Tibial artery (tissue), 4 donors: ENCODE measurements around the gene ANXA10.

ENCODE experiments used
- DNase-seq, 2 donors: peaks; one replicate each; pipeline ENCODE4 v3.0.0-alpha.2; 2019
- H3K27ac ChIP-seq, 2 donors: fragments of 200-600 bp; sonication (generic) in 1 of 2; 1 replicate in 1 of 2; 2 replicates in 1 of 2; pipeline ENCODE4 v1.5.1; 2018 to 2019; ENCODE audit warnings: mild to moderate bottlenecking in 1 of 2
- H3K27me3 ChIP-seq, 2 donors: fragments of 200-600 bp; sonication (generic) in 1 of 2; one replicate each; pipeline versions ENCODE4 v1.5.1 to v1.6.0; 2016 to 2019
- H3K36me3 ChIP-seq, 3 donors: fragments of 200-600 bp; sonication (generic) in 2 of 3; one replicate each; pipeline ENCODE4 v1.5.1; 2016 to 2019; ENCODE audit warnings: mild to moderate bottlenecking in 2 of 3
- H3K4me1 ChIP-seq, 4 donors: fragments of 200-600 bp; sonication (generic) in 2 of 4; 1 replicate in 3 of 4; 2 replicates in 1 of 4; pipeline ENCODE4 v1.5.1; 2016 to 2019
- H3K4me3 ChIP-seq, 2 donors: fragments of 200-600 bp; sonication (generic) in 1 of 2; 1 replicate in 1 of 2; 2 replicates in 1 of 2; pipeline ENCODE4 v1.5.1; 2018 to 2019; ENCODE audit warnings: mild to moderate bottlenecking in 2 of 2
- H3K9me3 ChIP-seq, 3 donors: fragments of 200-600 bp; sonication (generic) in 1 of 3; one replicate each; pipeline ENCODE4 v1.5.1; 2016 to 2019
- intact Hi-C: fragments of 100-400 bp; cut with DNase I; formaldehyde crosslinking; loops from one replicate; pipeline ENCODE4 v1.15.0; 2023; ENCODE audit warnings: low total_unique reads
- TF ChIP-seq, protein P1 (sequence below), 2 experiments: fragments of 200-600 bp in 1 of 2; fragments of 450-650 bp in 1 of 2; IDR thresholded peaks; one replicate each; pipeline ENCODE4 v1.5.1; 2017 to 2019; ENCODE audit warnings: antibody characterized with exemption in 2 of 2, mild to moderate bottlenecking in 1 of 2, moderate library complexity in 1 of 2

ANXA10 gene

DNA sequence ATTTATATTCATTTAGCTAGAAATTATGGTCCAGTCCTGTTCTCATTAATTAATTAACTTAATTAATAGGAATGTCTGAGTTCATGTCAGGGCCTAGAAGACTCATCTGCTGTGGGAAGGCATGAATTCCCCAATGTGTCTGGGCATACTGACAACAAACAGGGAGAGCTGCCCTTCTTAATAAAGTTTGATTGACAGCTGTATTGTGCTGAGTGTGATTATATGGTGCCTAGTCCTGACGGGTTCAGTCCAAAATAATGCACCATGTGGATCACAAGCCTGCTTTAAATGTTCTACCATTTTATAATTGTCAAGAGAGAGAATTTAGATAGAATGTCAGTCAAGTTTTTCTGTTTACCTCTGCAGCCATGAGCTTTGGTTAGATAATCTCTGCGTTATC is 34.6 kb downstream of the ANXA10 start:
- no peaks in the 10 kb centered on the region for H3K9me3 ChIP-seq
- H3K36me3 ChIP-seq = no peaks in the 10 kb centered on the region
- intact Hi-C loops = no loop called here
- DNase-seq = no peak
- H3K4me1 ChIP-seq = no peaks in the 10 kb centered on the region
- H3K27me3 ChIP-seq = no peaks in the 10 kb centered on the region
- H3K27ac ChIP-seq = no peak overlapping the region
- H3K4me3 ChIP-seq = no peak overlapping the region
- TF ChIP-seq, protein P1, sequence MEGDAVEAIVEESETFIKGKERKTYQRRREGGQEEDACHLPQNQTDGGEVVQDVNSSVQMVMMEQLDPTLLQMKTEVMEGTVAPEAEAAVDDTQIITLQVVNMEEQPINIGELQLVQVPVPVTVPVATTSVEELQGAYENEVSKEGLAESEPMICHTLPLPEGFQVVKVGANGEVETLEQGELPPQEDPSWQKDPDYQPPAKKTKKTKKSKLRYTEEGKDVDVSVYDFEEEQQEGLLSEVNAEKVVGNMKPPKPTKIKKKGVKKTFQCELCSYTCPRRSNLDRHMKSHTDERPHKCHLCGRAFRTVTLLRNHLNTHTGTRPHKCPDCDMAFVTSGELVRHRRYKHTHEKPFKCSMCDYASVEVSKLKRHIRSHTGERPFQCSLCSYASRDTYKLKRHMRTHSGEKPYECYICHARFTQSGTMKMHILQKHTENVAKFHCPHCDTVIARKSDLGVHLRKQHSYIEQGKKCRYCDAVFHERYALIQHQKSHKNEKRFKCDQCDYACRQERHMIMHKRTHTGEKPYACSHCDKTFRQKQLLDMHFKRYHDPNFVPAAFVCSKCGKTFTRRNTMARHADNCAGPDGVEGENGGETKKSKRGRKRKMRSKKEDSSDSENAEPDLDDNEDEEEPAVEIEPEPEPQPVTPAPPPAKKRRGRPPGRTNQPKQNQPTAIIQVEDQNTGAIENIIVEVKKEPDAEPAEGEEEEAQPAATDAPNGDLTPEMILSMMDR (IDR thresholded peaks at IDR 0.05) = no peak

DNA sequence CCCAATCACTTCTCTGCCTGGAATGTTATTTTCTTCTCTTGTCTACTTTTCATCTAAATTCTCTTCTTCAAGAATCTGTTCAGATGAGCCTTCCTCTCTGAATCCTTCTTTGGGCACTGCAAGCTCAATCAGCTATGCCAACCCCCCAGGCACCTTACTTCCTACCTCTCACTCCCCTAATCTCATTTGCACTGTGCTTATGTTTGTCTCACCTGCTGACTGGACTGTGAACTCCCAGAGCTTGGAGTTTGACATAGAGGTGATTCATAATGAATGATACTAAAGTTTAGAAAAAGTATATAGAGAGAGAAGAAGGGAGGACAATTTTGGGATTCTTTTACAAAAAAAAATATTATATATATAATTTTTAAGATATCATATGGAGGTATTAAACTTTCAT is 36.3 kb downstream of the ANXA10 start:
- no peak overlapping the region for H3K27ac ChIP-seq
- DNase-seq = no peak
- TF ChIP-seq, protein P1 (IDR thresholded peaks at IDR 0.05) = no peak
- H3K27me3 ChIP-seq = no peaks in the 10 kb centered on the region
- H3K4me3 ChIP-seq = no peak overlapping the region
- no peaks in the 10 kb centered on the region for H3K9me3 ChIP-seq
- no peaks in the 10 kb centered on the region for H3K4me1 ChIP-seq
- no peaks in the 10 kb centered on the region for H3K36me3 ChIP-seq
- intact Hi-C loops = no loop called here

DNA sequence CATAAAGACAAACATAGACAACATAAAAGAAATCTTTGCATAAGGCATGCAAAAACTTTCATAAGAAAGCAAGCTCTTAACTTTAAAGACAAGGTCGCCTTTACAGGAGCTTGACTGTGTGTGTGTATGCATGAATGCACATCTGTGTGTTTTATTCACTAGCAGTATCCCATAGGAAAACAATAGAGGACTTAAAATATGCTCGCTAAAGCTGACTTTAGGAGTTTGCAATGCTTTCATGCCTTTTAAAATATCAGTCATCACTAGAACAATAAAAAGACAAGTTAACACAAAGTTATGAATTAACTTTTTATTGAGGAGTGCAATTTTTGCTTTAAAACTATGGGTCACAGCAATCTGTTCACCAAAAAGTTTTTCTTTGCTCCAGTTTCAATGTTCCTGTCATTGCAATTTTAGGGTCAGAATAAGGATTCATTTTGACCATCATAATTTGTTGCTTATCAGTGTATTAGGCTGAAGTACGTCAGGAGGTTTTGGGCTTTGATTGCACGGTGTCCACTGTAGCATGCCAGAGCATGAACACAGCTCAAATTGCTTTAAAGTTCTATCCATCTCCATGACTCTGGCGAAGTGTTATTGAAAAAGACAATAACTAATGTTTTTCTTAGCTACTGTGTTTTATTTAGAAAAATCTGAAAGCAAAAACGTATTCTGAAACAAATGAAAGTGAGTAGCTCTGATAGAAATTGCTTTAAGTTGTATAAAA is 36.9 kb downstream of the ANXA10 start:
- H3K4me1 ChIP-seq = no peaks in the 10 kb centered on the region
- DNase-seq = no peak
- no peak overlapping the region for H3K4me3 ChIP-seq
- intact Hi-C loops = no loop called here
- H3K36me3 ChIP-seq = no peaks in the 10 kb centered on the region
- no peaks in the 10 kb centered on the region for H3K9me3 ChIP-seq
- H3K27me3 ChIP-seq = no peaks in the 10 kb centered on the region
- H3K27ac ChIP-seq = no peak overlapping the region
- TF ChIP-seq, protein P1 (IDR thresholded peaks at IDR 0.05) = no peak

DNA sequence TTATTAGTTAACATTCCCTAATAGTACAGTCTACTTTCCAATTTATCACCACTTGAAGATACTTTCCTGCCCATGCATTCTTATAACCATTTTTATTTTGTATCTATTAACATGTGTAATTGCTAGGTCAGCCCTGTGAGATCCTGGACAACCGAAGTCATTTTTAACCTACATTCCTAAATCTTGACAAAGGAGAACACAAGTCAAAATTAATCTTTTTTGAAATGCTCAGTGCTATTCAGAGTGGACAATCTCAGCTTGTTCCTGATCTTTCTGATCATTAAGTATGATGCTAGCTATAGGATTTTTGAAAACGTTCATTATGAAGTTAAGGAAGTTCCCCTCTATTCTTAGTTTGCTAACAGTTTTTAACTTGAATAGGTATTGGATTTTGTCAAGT is 37.5 kb downstream of the ANXA10 start:
- TF ChIP-seq, protein P1 (IDR thresholded peaks at IDR 0.05) = no peak
- intact Hi-C loops = no loop called here
- no peaks in the 10 kb centered on the region for H3K27me3 ChIP-seq

DNA sequence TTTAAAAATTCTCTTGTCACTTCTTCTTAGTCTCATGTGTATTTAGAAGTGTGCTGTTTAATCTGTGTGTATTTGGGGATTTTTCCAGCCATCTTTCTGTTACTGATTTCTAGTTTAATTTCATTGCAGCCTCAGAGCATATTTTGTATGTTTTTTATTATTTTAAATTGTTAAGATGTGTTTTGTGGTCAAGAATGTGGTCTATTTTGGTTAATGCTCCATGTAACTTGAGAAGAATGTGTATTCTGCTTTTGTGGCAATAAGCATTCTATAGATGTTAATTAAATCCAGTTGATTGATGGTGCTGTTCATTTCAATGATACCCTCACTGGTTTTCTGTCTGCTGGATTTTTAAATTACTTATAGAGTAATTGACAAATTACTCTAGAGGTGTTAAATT is 38.9 kb downstream of the ANXA10 start:
- intact Hi-C loops = no loop called here
- H3K27ac ChIP-seq = no peak overlapping the region

More for the DNA sequence above, 37.5 kb downstream of the ANXA10 start:
- no peaks in the 10 kb centered on the region for H3K36me3 ChIP-seq
- no peak overlapping the region for H3K4me3 ChIP-seq
- H3K9me3 ChIP-seq = no peaks in the 10 kb centered on the region
- H3K27ac ChIP-seq = no peak overlapping the region
- H3K4me1 ChIP-seq = no peaks in the 10 kb centered on the region
- DNase-seq = no peak

More for the DNA sequence above, 38.9 kb downstream of the ANXA10 start:
- no peak overlapping the region for H3K4me3 ChIP-seq
- no peaks in the 10 kb centered on the region for H3K9me3 ChIP-seq
- no peaks in the 10 kb centered on the region for H3K27me3 ChIP-seq
- DNase-seq = no peak
- H3K36me3 ChIP-seq = no peaks in the 10 kb centered on the region
- TF ChIP-seq, protein P1 (IDR thresholded peaks at IDR 0.05) = no peak
- no peaks in the 10 kb centered on the region for H3K4me1 ChIP-seq
